NCI-H146 treated with DMSO at 0.1 percent for 48 hours (cell line): ENCODE measurements around the gene SORCS2.
"Not testable (repeated sequence)": the region's sequence is repeated elsewhere in the genome, so short reads cannot be mapped to it uniquely, and the experiment has no call there.

Experiments
- DNase-seq: peaks from one replicate; lab custom pipeline; 2025; ENCODE audit not compliant: unreplicated experiment; lab: John Stamatoyannopoulos, UW

Gene SORCS2

GRCh38 chr4:7590899-7591298 lies 398.6 kb downstream of the SORCS2 start:
- no peak for DNase-seq

DNA sequence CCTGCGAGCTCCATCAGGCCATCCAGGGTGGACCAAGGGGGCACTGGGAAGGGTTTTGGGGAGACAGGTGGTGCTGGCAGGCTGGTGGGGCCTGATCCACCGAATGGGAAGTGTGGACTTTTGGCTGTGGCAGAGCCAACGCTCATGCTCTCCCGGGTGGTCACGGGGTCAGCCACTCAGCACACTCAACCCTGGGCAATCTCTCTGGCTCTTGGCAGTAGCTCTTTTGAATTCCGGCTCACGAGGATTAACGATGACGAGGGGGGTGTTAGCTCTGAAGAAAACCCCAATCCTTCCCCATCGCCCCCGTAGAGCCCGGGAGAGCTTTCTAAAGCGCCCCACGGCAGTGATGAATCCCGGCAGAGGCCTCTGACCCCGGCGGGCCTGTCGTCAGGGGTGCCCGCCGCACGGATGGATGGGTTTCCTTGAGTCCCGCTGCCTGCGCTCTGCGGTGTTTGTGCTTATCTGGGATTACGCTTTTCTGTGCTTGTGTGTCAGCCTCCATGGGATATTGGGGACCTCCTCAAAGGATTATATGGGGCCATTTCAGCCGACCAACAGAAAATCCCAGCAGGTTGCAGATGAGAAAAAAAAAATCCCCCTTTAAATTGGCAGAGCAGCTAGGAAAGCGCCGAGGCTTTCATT lies 399.2 kb downstream of the SORCS2 start:
- DNase-seq: no peak

DNA sequence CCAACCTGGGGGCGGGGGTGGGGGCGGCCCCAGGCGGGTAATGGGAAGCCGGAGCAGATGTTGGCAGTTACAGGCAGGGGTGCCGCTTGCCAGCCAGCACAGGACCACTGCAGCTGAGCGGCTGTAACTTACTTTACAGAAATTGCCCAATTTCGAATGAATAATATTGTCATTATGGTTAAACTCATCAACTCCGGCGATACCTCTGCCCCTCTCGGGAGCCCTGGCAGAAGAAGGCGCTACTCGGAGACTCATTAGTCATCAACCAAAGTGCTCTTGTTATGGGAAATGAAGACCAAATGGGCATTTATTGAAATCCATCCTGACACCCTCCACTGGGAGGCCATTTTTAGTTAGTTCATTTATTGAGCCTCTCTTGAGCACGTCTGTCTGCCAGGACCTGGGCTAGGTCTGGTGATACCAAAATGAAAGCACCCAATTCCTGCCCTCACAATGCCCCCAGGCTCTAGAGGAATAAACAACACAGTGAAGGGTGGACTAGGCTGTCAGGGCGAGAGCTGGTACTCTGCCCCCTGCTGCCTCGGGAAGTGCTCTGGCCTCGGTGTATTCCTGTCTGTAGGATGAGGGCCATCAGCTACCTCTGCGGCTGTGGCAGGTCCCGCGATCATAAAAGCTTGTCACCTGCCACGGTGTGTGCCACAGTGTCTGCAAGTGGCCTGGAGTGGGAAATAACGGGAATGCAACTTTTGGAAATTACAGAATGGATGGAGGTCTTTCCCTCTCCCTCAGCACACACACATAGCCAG lies 401.5 kb downstream of the SORCS2 start:
- no peak for DNase-seq

DNA sequence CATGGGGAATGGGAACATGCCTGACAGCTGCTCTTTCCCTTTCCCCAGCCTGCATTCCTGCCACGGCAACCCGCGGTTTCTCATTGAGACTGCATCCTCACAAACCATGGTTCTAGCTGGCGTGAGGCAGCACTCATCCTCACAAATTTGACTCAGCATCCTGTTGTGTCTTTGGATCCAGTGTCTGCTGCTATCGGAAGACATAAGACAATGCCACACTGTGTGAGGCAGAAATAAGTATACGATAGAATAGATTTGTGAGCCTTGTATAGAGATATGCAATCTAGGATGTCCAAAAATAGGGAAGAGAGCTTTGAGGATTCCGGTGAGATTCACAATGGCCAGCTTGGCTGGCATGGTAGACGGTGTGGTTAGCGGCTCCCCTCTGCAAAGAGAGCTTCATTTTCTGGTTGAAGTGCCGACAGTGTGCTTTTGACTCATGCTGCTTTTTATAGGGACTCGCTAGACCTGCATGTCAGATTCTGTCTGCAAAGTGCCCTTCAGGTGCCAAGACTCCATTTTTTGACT lies 403.7 kb downstream of the SORCS2 start:
- DNase-seq: no peak

GRCh38 chr4:7596918-7597606 lies 404.7 kb downstream of the SORCS2 start:
- DNase-seq: no peak

DNA sequence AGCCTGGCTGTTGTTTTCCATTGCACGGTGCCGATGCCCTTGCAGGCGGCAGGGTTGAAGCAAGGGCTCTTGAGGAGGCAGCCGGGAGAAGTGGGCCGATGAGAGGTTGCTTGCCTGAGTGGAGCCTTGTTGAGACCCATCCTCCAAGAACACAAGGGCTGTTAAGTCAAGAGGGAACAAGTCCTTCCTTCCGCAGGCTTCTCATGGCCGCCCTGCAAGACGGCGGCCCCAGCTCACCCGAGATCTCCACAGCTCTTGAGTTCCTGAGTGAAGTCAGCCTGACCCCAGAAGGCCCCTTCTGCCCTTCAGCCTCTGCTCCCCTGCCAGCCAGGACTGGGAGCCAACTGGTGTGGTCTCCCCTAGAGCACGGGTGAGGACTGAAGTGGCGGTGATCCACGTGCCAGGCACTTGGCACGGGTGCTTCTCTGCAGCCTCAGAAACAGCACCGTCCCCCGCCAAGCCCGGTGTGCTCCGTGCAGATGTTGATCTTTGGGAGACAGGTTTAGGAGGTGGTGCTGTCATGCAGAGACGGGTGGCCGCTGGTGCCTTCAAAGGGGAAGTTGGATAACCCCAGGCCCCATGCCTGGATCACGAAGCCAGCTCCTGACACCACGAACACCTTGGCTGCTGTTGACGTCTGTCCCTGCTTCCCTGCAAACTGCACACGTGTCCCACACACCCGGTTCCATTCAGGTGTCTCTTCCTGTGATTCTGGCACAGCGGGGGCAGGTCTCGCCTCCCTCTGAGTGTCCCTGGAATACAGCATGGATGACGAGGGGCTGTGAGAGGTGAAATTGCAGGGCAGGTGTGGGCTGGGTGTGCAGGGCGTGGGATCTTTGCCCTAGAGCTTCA lies 406.8 kb downstream of the SORCS2 start:
- DNase-seq: no peak

GRCh38 chr4:7600247-7600646 lies 407.9 kb downstream of the SORCS2 start:
- no peak for DNase-seq

DNA sequence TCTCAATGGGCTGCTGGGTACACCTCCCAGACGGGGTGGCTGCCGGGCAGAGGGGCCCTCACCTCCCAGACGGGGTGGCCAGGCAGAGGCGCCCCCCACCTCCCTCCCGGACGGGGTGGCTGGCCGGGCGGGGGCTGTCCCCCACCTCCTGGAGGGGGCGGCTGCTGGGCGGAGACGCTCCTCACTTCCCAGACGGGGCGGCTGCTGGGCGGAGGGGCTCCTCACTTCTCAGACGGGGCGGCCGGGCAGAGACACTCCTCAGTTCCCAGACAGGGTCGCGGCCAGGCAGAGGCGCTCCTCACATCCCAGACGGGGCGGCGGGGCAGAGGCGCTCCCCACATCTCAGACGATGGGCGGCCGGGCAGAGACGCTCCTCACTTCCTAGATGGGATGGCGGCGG lies 409.8 kb downstream of the SORCS2 start:
- not testable (repeated sequence) for DNase-seq

- DNase-seq: no peak
These were observed 415.0 kb downstream of the SORCS2 start for GRCh38 chr4:7607156-7607910.

DNA sequence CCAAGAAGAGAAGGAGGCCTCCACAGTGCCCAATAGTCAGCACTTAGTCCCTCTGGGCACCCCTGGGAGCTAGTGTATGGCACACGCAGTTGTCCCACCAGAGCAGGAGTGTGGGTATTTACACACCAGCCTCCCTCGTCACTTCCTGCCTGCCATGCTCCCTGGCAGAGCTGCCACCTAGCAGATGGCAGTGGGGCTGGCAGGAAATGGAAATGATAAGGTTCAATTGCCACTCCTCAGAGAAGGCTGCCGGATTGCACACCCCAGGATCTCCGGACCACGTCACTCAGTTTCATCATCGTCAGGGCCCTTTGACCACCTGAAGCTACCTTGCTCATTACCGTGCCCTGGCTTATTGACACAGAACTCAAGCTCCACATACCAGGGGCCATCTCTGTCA lies 415.7 kb downstream of the SORCS2 start:
- no peak for DNase-seq

DNA sequence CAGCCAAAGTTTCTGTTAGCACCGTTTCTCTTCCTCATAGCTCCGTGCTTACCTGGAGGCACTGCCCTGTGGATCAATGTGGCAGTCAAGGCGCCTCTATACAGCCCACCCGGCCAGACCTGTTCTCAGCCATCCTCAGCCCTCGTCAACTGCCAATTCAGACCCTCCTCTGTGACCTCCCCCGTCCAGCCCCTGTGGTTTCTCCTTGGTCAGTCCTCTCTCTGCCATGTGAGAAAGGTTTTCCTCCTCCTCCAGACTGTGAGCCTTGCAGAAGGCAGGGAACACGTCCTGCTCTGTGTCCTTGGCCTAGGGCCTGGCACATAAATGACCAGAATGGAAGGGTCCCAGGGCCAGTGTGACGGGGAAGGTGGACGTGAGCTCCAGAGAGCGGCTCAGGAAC lies 417.0 kb downstream of the SORCS2 start:
- DNase-seq: no peak

DNA sequence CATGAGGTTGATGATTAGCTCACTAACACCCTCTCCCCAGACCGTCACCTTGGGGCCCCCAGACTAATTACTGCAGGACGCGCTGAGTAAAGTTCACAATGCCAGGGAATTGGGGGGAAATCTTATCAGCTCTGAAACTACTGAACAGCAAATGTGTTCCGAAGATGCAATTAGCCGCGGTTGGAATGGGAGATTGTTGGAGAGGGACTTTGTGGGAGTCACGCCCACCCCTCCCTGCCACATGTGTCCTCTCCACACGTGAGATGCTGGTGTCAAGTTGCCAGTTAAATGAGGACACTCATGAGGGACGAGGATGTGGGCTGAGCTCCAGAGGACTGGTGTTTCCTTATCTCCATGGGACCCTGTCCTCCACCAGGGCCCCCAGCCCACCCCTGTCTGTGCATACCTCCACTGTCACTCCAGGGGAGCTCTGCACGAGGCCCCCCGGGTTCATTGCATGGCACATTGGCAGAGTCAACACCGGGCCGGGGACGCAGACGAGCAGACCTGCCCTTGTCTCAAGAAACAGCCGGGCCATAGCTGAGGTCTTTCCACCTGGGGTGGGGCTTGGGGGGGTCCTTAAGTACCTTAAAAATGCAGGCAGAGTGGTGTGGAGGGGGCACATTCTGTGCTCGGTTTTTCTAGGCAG lies 417.8 kb downstream of the SORCS2 start:
- no peak for DNase-seq

GRCh38 chr4:7610841-7611240 lies 418.5 kb downstream of the SORCS2 start:
- DNase-seq: no peak

DNA sequence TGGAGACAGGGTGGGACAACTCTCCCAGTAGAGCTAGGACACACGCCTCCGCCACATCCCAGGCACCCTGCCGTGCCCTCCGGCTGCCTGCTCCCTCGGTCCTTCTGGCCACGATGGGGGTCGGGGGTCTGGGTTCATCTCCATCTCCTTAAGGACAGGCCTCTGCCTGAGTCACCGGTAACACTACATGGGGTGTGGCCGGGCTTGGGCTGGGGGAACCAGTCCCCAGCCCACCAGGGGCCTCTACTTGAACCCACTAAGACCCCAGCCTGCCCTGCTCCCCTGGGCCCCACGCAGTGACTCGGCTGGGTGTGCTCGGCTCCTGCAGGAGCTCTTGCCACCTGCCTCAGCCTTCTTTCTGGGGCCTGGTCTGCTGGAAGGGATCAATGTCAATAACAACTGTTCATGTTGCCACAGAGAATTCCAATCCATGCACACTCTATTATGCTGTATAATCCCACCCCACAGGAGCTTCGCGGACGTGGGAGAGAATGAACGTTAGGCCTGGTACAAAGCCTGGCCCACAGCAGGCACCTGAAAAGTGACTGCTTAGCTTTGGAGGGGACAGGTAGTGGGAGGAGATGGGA lies 420.1 kb downstream of the SORCS2 start:
- no peak for DNase-seq

DNA sequence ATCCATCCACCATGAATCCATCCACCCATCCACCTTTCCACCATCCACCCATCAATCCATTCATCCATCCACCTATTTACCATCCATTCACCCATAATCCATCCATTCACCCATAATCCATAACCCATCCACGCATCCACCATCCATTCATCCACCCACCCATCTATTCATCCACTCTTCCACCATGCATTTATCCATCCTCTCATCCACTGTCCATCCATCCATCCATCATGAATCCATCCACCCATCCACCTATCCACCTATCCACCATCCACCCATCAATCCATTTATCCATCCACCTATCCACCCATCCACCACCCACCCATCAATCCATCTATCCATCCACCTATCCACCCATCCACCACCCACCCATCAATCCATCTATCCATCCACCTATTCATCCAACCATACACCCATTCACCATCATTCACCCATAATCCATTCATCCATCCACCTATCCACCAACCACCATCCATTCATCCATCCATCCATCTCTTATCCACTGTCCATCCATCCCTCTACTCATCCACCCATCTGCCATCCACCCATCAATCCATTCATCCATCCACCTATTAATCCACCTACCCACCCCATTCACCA lies 422.1 kb downstream of the SORCS2 start:
- DNase-seq: no peak

DNA sequence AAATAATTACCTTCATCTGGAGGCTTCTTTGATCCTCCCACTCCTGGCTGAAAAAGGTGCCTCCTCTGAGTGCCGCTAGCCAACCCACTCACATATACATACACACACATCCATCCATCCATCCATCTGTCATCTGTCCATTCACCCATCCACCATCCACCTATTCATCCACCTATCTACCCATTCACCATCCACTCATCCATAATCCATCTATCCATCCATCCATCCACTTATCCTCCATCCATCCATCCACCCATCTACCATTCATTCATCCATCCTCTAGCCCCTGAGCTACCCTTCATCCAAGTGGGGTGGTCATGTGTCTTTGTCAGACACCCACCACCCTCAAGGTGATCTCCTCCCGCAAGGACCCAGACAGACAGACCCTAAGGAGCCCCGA lies 423.9 kb downstream of the SORCS2 start:
- no peak for DNase-seq

- no peak for DNase-seq
These were observed 426.0 kb downstream of the SORCS2 start for GRCh38 chr4:7618361-7618760.

DNA sequence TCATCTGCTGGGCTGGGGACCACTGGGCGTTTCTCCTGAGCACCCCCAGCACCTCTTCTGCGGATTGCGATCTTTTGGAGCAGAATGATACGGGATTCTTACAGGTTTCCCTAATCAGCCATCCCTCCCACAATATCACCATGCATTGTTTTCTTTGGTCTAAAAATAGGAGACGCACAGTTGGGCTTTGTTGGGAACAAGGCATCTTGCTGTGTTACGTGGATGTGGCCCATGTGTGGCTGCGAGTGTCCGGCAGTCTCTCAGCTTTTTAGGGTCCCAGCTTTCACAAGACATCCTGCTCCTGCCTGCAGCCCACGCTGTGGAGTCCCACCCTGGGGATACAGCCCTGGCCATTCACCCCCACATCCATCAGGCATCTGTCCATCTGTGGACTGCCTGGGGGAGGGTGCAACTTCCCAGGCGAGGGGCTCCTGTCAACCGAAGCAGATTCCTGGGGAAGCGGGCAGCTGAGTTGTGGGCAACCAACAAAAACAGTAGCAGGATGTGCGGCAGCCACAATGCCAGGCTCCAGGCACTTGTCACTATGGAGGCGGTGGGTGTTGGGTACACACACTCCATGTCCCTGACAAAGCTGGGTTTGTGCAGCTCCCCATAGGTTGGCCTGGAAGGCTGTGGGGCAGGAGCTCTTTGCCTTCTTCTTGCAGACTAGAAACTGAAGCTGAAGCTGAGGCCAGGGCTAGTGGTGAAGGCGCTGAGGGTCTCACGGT lies 427.9 kb downstream of the SORCS2 start:
- DNase-seq: no peak
